GM19240 (cell line): Measurements from ENCODE around the gene CD226.
"Not testable (repeated sequence)": the region's sequence is repeated elsewhere in the genome, so short reads cannot be mapped to it uniquely, and the experiment has no call there.

Experiments used
- DNase-seq: peaks from one replicate; pipeline ENCODE4 v3.0.0; 2011; ENCODE audit warnings: low spot score; ENCODE audit not compliant: insufficient read length

The CD226 gene

GRCh38 chr18:69908838-69909237, 38.8 kb downstream of the CD226 start:
- DNase-seq: no peak

GRCh38 chr18:69906765-69907164, 40.9 kb downstream of the CD226 start:
- DNase-seq: no peak

DNA sequence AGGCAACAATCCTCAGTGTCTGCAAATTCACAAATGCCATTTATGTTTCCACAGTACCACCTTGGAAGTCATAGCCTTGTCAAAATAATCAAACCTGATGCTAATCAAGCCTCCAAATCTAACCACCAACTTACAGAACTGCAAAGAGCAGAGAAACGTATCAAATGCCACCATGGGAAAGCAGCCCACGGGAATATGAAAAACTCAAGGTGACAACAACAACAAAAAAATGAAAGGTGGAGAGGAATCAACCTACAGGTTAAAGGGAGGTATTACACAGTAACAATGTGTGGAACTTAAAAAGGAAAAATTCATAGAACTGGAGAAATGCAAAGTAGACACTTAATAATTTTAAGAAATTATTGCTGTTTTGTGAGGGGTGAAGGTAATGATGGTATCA, 46.7 kb downstream of the CD226 start:
- no peak for DNase-seq

- DNase-seq: not testable (repeated sequence)
These were observed 48.3 kb downstream of the CD226 start for GRCh38 chr18:69899154-69899923.

- DNase-seq: no peak
These were observed 49.3 kb downstream of the CD226 start for GRCh38 chr18:69898241-69898861.

- DNase-seq: no peak
These were observed 50.1 kb downstream of the CD226 start for GRCh38 chr18:69897397-69898108.

GRCh38 chr18:69895066-69896047, 52.3 kb downstream of the CD226 start:
- no peak for DNase-seq

DNA sequence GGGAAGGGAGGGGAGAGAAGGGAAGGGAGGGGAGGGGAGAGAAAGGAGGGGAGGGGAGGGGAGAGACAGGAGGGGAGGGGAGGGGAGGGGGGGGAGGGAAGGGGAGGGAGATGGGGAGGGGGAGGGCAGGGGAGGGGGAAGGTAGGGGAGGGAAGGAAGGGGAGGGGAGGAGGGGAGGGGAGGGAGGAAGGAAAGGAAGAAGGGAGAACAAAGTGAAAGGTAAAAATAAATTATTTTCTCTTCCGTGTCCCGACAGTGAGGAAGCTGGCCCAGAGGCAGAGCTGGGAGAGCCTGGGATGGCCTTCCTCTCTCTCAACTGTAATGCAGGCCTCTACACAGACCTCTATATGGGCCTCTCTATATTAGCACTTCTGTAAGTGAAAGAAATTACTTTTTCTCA, 53.2 kb downstream of the CD226 start:
- DNase-seq: no peak

DNA sequence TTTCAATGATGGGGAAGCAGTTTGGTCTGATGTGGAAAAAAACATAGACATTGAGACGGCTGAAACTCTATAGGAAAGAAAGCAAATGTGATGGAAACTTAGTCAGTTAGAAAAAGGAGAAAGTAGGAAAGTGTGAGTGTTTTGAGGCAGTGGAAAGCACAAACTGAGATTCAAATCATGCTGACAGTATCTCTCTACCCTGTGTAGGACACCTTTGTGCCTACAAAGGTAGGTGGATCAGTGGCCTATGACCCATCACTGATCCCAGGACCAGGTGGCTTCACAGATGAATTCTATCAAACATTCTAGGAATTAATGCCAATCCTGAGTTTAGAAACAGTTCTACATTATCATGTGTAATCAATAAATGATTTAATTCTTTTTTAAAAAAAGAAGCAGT, 57.1 kb downstream of the CD226 start:
- DNase-seq: no peak

DNA sequence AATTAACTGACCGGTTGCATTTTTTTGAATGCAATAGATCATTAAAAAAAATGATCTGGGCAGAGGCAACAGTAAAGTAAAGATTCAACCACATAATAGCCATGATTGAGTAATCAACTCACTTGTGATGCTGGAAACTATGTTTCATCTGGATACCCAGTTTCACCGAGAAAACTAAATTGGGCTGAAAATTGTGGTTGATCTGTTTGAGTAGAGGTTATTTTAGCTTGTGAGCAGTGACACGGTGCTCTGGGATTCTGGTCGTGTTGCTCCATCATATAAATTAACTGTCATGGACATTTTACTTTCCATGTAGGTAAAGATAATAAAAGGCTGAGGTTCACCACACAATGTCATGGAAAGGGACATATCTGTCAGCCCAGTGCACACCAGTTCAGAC, 58.7 kb downstream of the CD226 start:
- DNase-seq: no peak

- no peak for DNase-seq
These were observed 60.4 kb downstream of the CD226 start for GRCh38 chr18:69887256-69887655.

GRCh38 chr18:69885841-69886531, 61.7 kb downstream of the CD226 start:
- DNase-seq: no peak

DNA sequence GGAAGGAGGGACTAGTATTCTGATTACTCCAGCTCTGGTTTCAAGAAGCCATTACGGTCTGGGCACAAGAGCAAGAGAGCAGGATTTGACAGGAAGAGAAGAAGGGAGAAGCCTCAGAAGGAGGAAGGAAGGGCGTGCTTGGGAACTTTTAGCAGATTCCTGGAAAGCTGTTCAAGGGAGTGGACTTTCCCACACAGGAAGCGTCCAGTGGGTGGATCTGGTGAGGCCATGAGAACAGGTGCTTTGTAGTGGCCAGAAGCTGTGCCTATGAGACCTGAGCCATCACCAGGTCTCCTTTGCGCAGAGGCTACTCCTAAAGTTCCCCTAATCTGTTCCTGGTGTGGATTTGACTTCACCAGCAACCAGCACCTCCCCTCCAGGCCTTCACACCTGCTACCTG, 62.3 kb downstream of the CD226 start:
- no peak for DNase-seq

- no peak for DNase-seq
These were observed 63.9 kb downstream of the CD226 start for GRCh38 chr18:69883781-69884180.

GRCh38 chr18:69882965-69883668, 64.6 kb downstream of the CD226 start:
- DNase-seq: no peak

GRCh38 chr18:69880083-69880482, 67.6 kb downstream of the CD226 start:
- DNase-seq: no peak

GRCh38 chr18:69879051-69879450, 68.6 kb downstream of the CD226 start:
- not testable (repeated sequence) for DNase-seq

DNA sequence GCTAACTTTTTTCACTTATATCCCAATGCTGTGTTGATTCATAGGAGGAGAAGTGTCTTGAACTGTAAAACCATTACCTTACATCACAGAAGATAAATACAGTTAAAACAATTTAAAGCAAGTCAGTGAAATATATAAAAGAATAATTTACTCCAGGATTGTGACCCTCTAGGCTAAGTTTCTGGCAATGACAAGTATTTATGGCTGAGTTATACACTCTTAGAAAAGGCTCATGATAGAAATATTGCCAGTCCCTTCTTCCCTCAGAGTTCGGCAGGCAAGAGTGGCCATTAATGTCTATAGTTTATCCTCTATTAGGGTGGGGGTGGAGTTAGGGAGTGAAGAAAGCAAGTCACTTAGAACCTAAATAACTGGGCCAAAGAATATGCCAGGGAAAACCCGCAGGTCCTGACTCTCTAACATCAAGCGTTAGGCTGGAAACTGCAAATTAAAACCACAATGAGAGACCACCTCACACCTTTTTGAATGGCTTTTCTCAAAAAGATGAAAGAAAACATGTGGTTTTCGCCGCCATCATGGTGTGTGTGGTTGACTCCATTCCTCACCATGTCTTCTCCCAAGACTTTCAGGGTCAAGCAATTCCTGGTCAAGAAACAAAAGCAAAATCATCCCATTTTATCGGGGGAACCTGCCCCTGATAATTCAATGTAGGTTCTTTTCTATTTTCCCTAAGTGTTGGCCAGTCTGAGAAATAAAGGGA, 69.3 kb downstream of the CD226 start:
- no peak for DNase-seq

- DNase-seq: no peak
These were observed 71.2 kb downstream of the CD226 start for GRCh38 chr18:69876490-69876889.
